ENCODE data around the gene TMEM165. TPM values are rescaled to one million over a fixed set of nuclear protein-coding genes. Genes with fewer than 3 reads are reported as not detected.
"Not testable (repeated sequence)": the region's sequence is repeated elsewhere in the genome, so short reads cannot be mapped to it uniquely, and the experiment has no call there.

Gene TMEM165
- total RNA-seq, 2 experiments from 2014 or later = 68.4 to 72.6 TPM

GRCh38 chr4:55358668-55359067 lies 37.1 kb upstream of the TMEM165 start:
- peaks cover 7% of the 10 kb centered on the region for H3K36me3 Mint-ChIP-seq
- peaks cover 5% of the 10 kb centered on the region for H3K4me1 Mint-ChIP-seq
- DNase-seq = no peak
- POLR2A ChIA-PET = no interaction called here
- no peaks in the 10 kb centered on the region for H3K9me3 Mint-ChIP-seq
- no peak overlapping the region for H3K4me3 Mint-ChIP-seq
- H3K27me3 Mint-ChIP-seq = no peaks in the 10 kb centered on the region
- H3K27ac Mint-ChIP-seq = no peak overlapping the region
- no peak for ATAC-seq (ENCODE audit: low read depth)

GRCh38 chr4:55359397-55359916 lies 36.3 kb upstream of the TMEM165 start:
- no peak overlapping the region for H3K27ac Mint-ChIP-seq
- no peak overlapping the region for H3K4me3 Mint-ChIP-seq
- H3K36me3 Mint-ChIP-seq = peaks cover 4% of the 10 kb centered on the region
- DNase-seq (no peak), ATAC-seq (ENCODE audit: low read depth) (no peak)
- H3K9me3 Mint-ChIP-seq = no peaks in the 10 kb centered on the region
- H3K27me3 Mint-ChIP-seq = no peaks in the 10 kb centered on the region
- H3K4me1 Mint-ChIP-seq = peaks cover 5% of the 10 kb centered on the region
- POLR2A ChIA-PET = no interaction called here

GRCh38 chr4:55362938-55363337 lies 32.8 kb upstream of the TMEM165 start:
- H3K9me3 Mint-ChIP-seq; H3K36me3 Mint-ChIP-seq; ATAC-seq (ENCODE audit: low read depth); DNase-seq; POLR2A ChIA-PET; H3K27me3 Mint-ChIP-seq; H3K4me3 Mint-ChIP-seq; H3K27ac Mint-ChIP-seq; H3K4me1 Mint-ChIP-seq: not testable (repeated sequence)

GRCh38 chr4:55363691-55364351 lies 31.9 kb upstream of the TMEM165 start:
- Mint-ChIP-seq H3K27ac (no peak overlapping the region), H3K27me3 (no peaks in the 10 kb centered on the region), H3K9me3 (no peaks in the 10 kb centered on the region), H3K4me3 (no peak overlapping the region), H3K4me1 (peaks cover 2% of the 10 kb centered on the region), H3K36me3 (no peaks in the 10 kb centered on the region)
- DNase-seq (no peak), ATAC-seq (ENCODE audit: low read depth) (no peak)
- POLR2A ChIA-PET = interaction anchor here (0.5 kb wide), 1 partner anchor 36 kb away, joined by 4 read pairs; no protein-coding TSS in a partner anchor

- Mint-ChIP-seq H3K4me1 (peaks cover 2% of the 10 kb centered on the region), H3K27me3 (no peaks in the 10 kb centered on the region), H3K27ac (no peak overlapping the region), H3K4me3 (no peak overlapping the region), H3K9me3 (no peaks in the 10 kb centered on the region), H3K36me3 (peaks cover 1% of the 10 kb centered on the region)
- POLR2A ChIA-PET = no interaction called here
- ATAC-seq (ENCODE audit: low read depth) (no peak), DNase-seq (no peak)
Measured at GRCh38 chr4:55364691-55365344, 30.9 kb upstream of the TMEM165 start.

GRCh38 chr4:55365345-55365728 lies 30.4 kb upstream of the TMEM165 start:
- DNase-seq (no peak), ATAC-seq (ENCODE audit: low read depth) (no peak)
- Mint-ChIP-seq H3K4me3 (no peak overlapping the region), H3K27ac (no peak overlapping the region), H3K4me1 (peaks cover 2% of the 10 kb centered on the region), H3K36me3 (peaks cover 3% of the 10 kb centered on the region), H3K27me3 (no peaks in the 10 kb centered on the region), H3K9me3 (no peaks in the 10 kb centered on the region)
- POLR2A ChIA-PET = no interaction called here

GRCh38 chr4:55366621-55367020 lies 29.1 kb upstream of the TMEM165 start:
- no peak for ATAC-seq (ENCODE audit: low read depth)
- Mint-ChIP-seq H3K27ac (no peak overlapping the region), H3K4me3 (no peak overlapping the region), H3K9me3 (no peaks in the 10 kb centered on the region), H3K36me3 (peaks cover 3% of the 10 kb centered on the region), H3K27me3 (no peaks in the 10 kb centered on the region), H3K4me1 (peaks cover 2% of the 10 kb centered on the region)
- POLR2A ChIA-PET = no interaction called here
- no peak for DNase-seq

- Mint-ChIP-seq H3K4me1 (no peaks in the 10 kb centered on the region), H3K27me3 (no peaks in the 10 kb centered on the region), H3K27ac (no peak overlapping the region), H3K4me3 (no peak overlapping the region), H3K36me3 (peaks cover 3% of the 10 kb centered on the region), H3K9me3 (no peaks in the 10 kb centered on the region)
- POLR2A ChIA-PET = no interaction called here
- DNase-seq (no peak), ATAC-seq (ENCODE audit: low read depth) (no peak)
Measured at GRCh38 chr4:55367084-55367722, 28.6 kb upstream of the TMEM165 start.

GRCh38 chr4:55369968-55370367 lies 25.8 kb upstream of the TMEM165 start:
- no peaks in the 10 kb centered on the region for H3K27me3 Mint-ChIP-seq
- H3K27ac Mint-ChIP-seq = no peak overlapping the region
- H3K9me3 Mint-ChIP-seq = no peaks in the 10 kb centered on the region
- H3K4me3 Mint-ChIP-seq = no peak overlapping the region
- DNase-seq (no peak), ATAC-seq (ENCODE audit: low read depth) (no peak)
- POLR2A ChIA-PET = no interaction called here
- peaks cover 3% of the 10 kb centered on the region for H3K36me3 Mint-ChIP-seq
- H3K4me1 Mint-ChIP-seq = no peaks in the 10 kb centered on the region

GRCh38 chr4:55372259-55372658 lies 23.5 kb upstream of the TMEM165 start:
- peaks cover 3% of the 10 kb centered on the region for H3K36me3 Mint-ChIP-seq
- H3K27ac Mint-ChIP-seq = no peak overlapping the region
- H3K27me3 Mint-ChIP-seq = no peaks in the 10 kb centered on the region
- no peaks in the 10 kb centered on the region for H3K9me3 Mint-ChIP-seq
- no peak overlapping the region for H3K4me3 Mint-ChIP-seq
- DNase-seq (no peak), ATAC-seq (ENCODE audit: low read depth) (no peak)
- POLR2A ChIA-PET = no interaction called here
- no peaks in the 10 kb centered on the region for H3K4me1 Mint-ChIP-seq

GRCh38 chr4:55373461-55373860 lies 22.3 kb upstream of the TMEM165 start:
- POLR2A ChIA-PET = no interaction called here
- Mint-ChIP-seq H3K4me3 (no peak overlapping the region), H3K9me3 (no peaks in the 10 kb centered on the region), H3K27ac (no peak overlapping the region), H3K36me3 (peaks cover 3% of the 10 kb centered on the region), H3K4me1 (no peaks in the 10 kb centered on the region), H3K27me3 (no peaks in the 10 kb centered on the region)
- DNase-seq = no peak
- no peak for ATAC-seq (ENCODE audit: low read depth)

- Mint-ChIP-seq H3K4me1 (peaks cover 3% of the 10 kb centered on the region), H3K9me3 (no peaks in the 10 kb centered on the region), H3K36me3 (no peaks in the 10 kb centered on the region), H3K27ac (no peak overlapping the region), H3K4me3 (no peak overlapping the region), H3K27me3 (no peaks in the 10 kb centered on the region)
- DNase-seq (no peak), ATAC-seq (ENCODE audit: low read depth) (no peak)
- POLR2A ChIA-PET = no interaction called here
Measured at GRCh38 chr4:55376698-55377097, 19.1 kb upstream of the TMEM165 start.

GRCh38 chr4:55378617-55379467 lies 16.9 kb upstream of the TMEM165 start:
- ATAC-seq (ENCODE audit: low read depth) = no peak
- Mint-ChIP-seq H3K9me3 (no peaks in the 10 kb centered on the region), H3K27ac (no peak overlapping the region), H3K4me1 (peaks cover 9% of the 10 kb centered on the region), H3K36me3 (no peaks in the 10 kb centered on the region), H3K27me3 (no peaks in the 10 kb centered on the region), H3K4me3 (no peak overlapping the region)
- POLR2A ChIA-PET = no interaction called here
- no peak for DNase-seq
